Natural killer cell treated with Interleukin-12 subunit alpha and Interleukin-12 subunit beta and Interleukin-15 and Interleukin-18, amount 100 ng/mL, for 72 hours (primary cell): ENCODE results near the gene GATA2. TPM values are rescaled to one million over a fixed set of nuclear protein-coding genes. Genes with fewer than 3 reads are reported as not detected.

Experiments
- ATAC-seq, 2 donors: fragments of 150-1000 bp; cut with Tn5 transposase in 1 of 2; sonication (Bioruptor Pico), chemical (Tn5 transposase) in 1 of 2; 2 replicates each; pipeline ENCODE4 v1.10.0; 2021
- DNase-seq: peaks from one replicate; pipeline ENCODE4 v3.0.0; 2022; ENCODE audit warnings: low spot score
- H3K27ac Mint-ChIP-seq, 2 donors: 1 replicate in 1 of 2; 2 replicates in 1 of 2; pipeline ENCODE4 v1.8.0; 2022; ENCODE audit warnings: mixed read lengths in 2 of 2, mild to moderate bottlenecking in 1 of 2, moderate library complexity in 1 of 2
- H3K27me3 Mint-ChIP-seq, 2 donors: 1 replicate in 1 of 2; 2 replicates in 1 of 2; pipeline ENCODE4 v1.8.0; 2022; ENCODE audit warnings: mixed read lengths in 2 of 2
- H3K36me3 Mint-ChIP-seq: one replicate; pipeline ENCODE4 v1.8.0; 2022; ENCODE audit warnings: mixed read lengths
- H3K4me1 Mint-ChIP-seq, 2 donors: 1 replicate in 1 of 2; 2 replicates in 1 of 2; pipeline ENCODE4 v1.8.0; 2022; ENCODE audit warnings: low read depth in 2 of 2, mixed read lengths in 2 of 2, mild to moderate bottlenecking in 1 of 2
- H3K4me3 Mint-ChIP-seq: one replicate; pipeline ENCODE4 v1.8.0; 2022; ENCODE audit warnings: mixed read lengths
- H3K9me3 Mint-ChIP-seq: 2 replicates; pipeline ENCODE4 v1.8.0; 2022; ENCODE audit warnings: mixed read lengths
- total RNA-seq, 2 donors: library from RNA; stranded (reverse); gene quantifications; one replicate each; pipeline ENCODE4 v1.2.3, GENCODE V29; 2022

Gene GATA2
- total RNA-seq, 2 donors from 2014 or later: 1.6 to 72.7 TPM

GRCh38 chr3:128496602-128497304 lies 3.8 kb upstream of the GATA2 start:
- H3K4me3 Mint-ChIP-seq: peak overlapping the region; percentile 67
- no peak overlapping the region for H3K27ac Mint-ChIP-seq
- no peaks in the 10 kb centered on the region for H3K36me3 Mint-ChIP-seq
- ATAC-seq (no peak), DNase-seq (no peak)
- no peaks in the 10 kb centered on the region for H3K9me3 Mint-ChIP-seq
- H3K27me3 Mint-ChIP-seq: peaks cover 42 to 61% of the 10 kb centered on the region in 2 donors
- peaks cover 0 to 4% of the 10 kb centered on the region in 2 donors for H3K4me1 Mint-ChIP-seq

GRCh38 chr3:128496019-128496601 lies 3.1 kb upstream of the GATA2 start:
- ATAC-seq: no peak
- Mint-ChIP-seq H3K36me3 (no peaks in the 10 kb centered on the region), H3K9me3 (no peaks in the 10 kb centered on the region), H3K4me3 (peak overlapping the region; percentile 55), H3K27ac (no peak overlapping the region), H3K27me3 (peaks cover 41 to 58% of the 10 kb centered on the region in 2 donors), H3K4me1 (peaks cover 0 to 4% of the 10 kb centered on the region in 2 donors)
- no peak for DNase-seq

GRCh38 chr3:128495435-128495970 lies 2.5 kb upstream of the GATA2 start:
- ATAC-seq (no peak), DNase-seq (peak; percentile 56)
- H3K36me3 Mint-ChIP-seq: no peaks in the 10 kb centered on the region
- no peaks in the 10 kb centered on the region for H3K9me3 Mint-ChIP-seq
- H3K27me3 Mint-ChIP-seq: peaks cover 38 to 52% of the 10 kb centered on the region in 2 donors
- H3K4me3 Mint-ChIP-seq: peak overlapping the region; percentile 55
- H3K27ac Mint-ChIP-seq: no peak overlapping the region
- peaks cover 0 to 4% of the 10 kb centered on the region in 2 donors for H3K4me1 Mint-ChIP-seq

- Mint-ChIP-seq H3K4me1 (peaks cover 0 to 6% of the 10 kb centered on the region in 2 donors), H3K4me3 (peak overlapping the region; percentile 2), H3K27me3 (peaks cover 40% of the 10 kb centered on the region in 2 donors), H3K9me3 (no peaks in the 10 kb centered on the region), H3K27ac (no peak overlapping the region), H3K36me3 (no peaks in the 10 kb centered on the region)
- no peak for ATAC-seq
- no peak for DNase-seq
Observed at GRCh38 chr3:128494367-128494650, 1.3 kb upstream of the GATA2 start.

GRCh38 chr3:128493570-128494366 lies 767 bp upstream of the GATA2 start:
- ATAC-seq (no peak), DNase-seq (peak; percentile 50)
- Mint-ChIP-seq H3K27me3 (peaks cover 39 to 40% of the 10 kb centered on the region in 2 donors), H3K4me1 (peaks cover 0 to 6% of the 10 kb centered on the region in 2 donors), H3K4me3 (peak overlapping the region; percentile 45), H3K36me3 (no peaks in the 10 kb centered on the region), H3K9me3 (no peaks in the 10 kb centered on the region), H3K27ac (no peak overlapping the region)

GRCh38 chr3:128491941-128492670 lies 895 bp downstream of the GATA2 start:
- H3K9me3 Mint-ChIP-seq: no peaks in the 10 kb centered on the region
- peaks cover 5 to 7% of the 10 kb centered on the region in 2 donors for H3K4me1 Mint-ChIP-seq
- peaks cover 34 to 39% of the 10 kb centered on the region in 2 donors for H3K27me3 Mint-ChIP-seq
- H3K36me3 Mint-ChIP-seq: no peaks in the 10 kb centered on the region
- peak; percentile 55 for DNase-seq
- H3K4me3 Mint-ChIP-seq: no peak overlapping the region
- H3K27ac Mint-ChIP-seq: peak overlapping the region in 1 of 2 donors; percentile 43
- no peak for ATAC-seq

- no peaks in the 10 kb centered on the region for H3K9me3 Mint-ChIP-seq
- H3K4me1 Mint-ChIP-seq: peaks cover 5 to 6% of the 10 kb centered on the region in 2 donors
- H3K36me3 Mint-ChIP-seq: no peaks in the 10 kb centered on the region
- peaks cover 34 to 41% of the 10 kb centered on the region in 2 donors for H3K27me3 Mint-ChIP-seq
- no peak overlapping the region for H3K4me3 Mint-ChIP-seq
- peak overlapping the region in 1 of 2 donors; percentile 43 for H3K27ac Mint-ChIP-seq
- no peak for ATAC-seq
- no peak for DNase-seq
Observed at GRCh38 chr3:128491691-128491940, 1.4 kb downstream of the GATA2 start.

GRCh38 chr3:128490915-128491690 lies 1.9 kb downstream of the GATA2 start:
- no peak overlapping the region for H3K4me3 Mint-ChIP-seq

GRCh38 chr3:128490650-128490914 lies 2.4 kb downstream of the GATA2 start:
- H3K4me3 Mint-ChIP-seq: no peak overlapping the region

More at GRCh38 chr3:128490915-128491690, 1.9 kb downstream of the GATA2 start:
- Mint-ChIP-seq H3K36me3 (no peaks in the 10 kb centered on the region), H3K9me3 (no peaks in the 10 kb centered on the region), H3K4me1 (peaks cover 5 to 6% of the 10 kb centered on the region in 2 donors), H3K27ac (peak overlapping the region in 1 of 2 donors; percentile 43), H3K27me3 (peaks cover 36 to 42% of the 10 kb centered on the region in 2 donors)
- no peak for DNase-seq
- ATAC-seq: no peak

GRCh38 chr3:128489927-128490649 lies 2.9 kb downstream of the GATA2 start:
- H3K27me3 Mint-ChIP-seq: peaks cover 37 to 41% of the 10 kb centered on the region in 2 donors
- H3K9me3 Mint-ChIP-seq: no peaks in the 10 kb centered on the region
- H3K4me1 Mint-ChIP-seq: peaks cover 5 to 6% of the 10 kb centered on the region in 2 donors
- DNase-seq (peak; percentile 58), ATAC-seq (no peak)
- H3K36me3 Mint-ChIP-seq: no peaks in the 10 kb centered on the region
- H3K27ac Mint-ChIP-seq: no peak overlapping the region
- peak overlapping the region; percentile 60 for H3K4me3 Mint-ChIP-seq

More at GRCh38 chr3:128490650-128490914, 2.4 kb downstream of the GATA2 start:
- Mint-ChIP-seq H3K9me3 (no peaks in the 10 kb centered on the region), H3K36me3 (no peaks in the 10 kb centered on the region), H3K27me3 (peaks cover 35 to 41% of the 10 kb centered on the region in 2 donors), H3K27ac (no peak overlapping the region), H3K4me1 (peaks cover 5 to 6% of the 10 kb centered on the region in 2 donors)
- DNase-seq: peak; percentile 42
- no peak for ATAC-seq

GRCh38 chr3:128489674-128489926 lies 3.4 kb downstream of the GATA2 start:
- peaks cover 34 to 41% of the 10 kb centered on the region in 2 donors for H3K27me3 Mint-ChIP-seq
- peaks cover 5 to 6% of the 10 kb centered on the region in 2 donors for H3K4me1 Mint-ChIP-seq
- DNase-seq: no peak
- H3K27ac Mint-ChIP-seq: no peak overlapping the region
- no peak for ATAC-seq
- no peaks in the 10 kb centered on the region for H3K36me3 Mint-ChIP-seq
- peak overlapping the region; percentile 60 for H3K4me3 Mint-ChIP-seq
- H3K9me3 Mint-ChIP-seq: no peaks in the 10 kb centered on the region

GRCh38 chr3:128488991-128489673 lies 3.9 kb downstream of the GATA2 start:
- ATAC-seq (peak in 1 of 2 donors; percentile 3), DNase-seq (peak; percentile 60)
- Mint-ChIP-seq H3K27ac (no peak overlapping the region), H3K36me3 (no peaks in the 10 kb centered on the region), H3K4me3 (peak overlapping the region; percentile 60), H3K4me1 (peaks cover 5 to 6% of the 10 kb centered on the region in 2 donors), H3K9me3 (no peaks in the 10 kb centered on the region), H3K27me3 (peaks cover 33 to 41% of the 10 kb centered on the region in 2 donors)
